Muscle of back (tissue), 13 donors: ENCODE results near the gene SOX2. TPM values are rescaled to one million over a fixed set of nuclear protein-coding genes. Genes with fewer than 3 reads are reported as not detected.

Experiments
- DNase-seq, 3 donors: peaks; one replicate each; pipeline versions ENCODE4 v3.0.0 to v3.0.0-alpha.2; 2013
- long read RNA-seq, 9 donors: transcript quantifications; one replicate each; lab custom pipeline, GENCODE V29; 2026
- polyA plus RNA-seq, 10 donors: library from polyadenylated mRNA; unstranded; fragments of 120-200 nt; gene quantifications; one replicate each; pipeline ENCODE4 v1.2.1, GENCODE V29; 2013; ENCODE audit not compliant: insufficient read length in 10 of 10

Gene SOX2
- polyA plus RNA-seq: 1 to 10 TPM in 1 of 10 donors, under 1 TPM in 9; 0.19 to 2.3 (median 0.48) TPM
- long read RNA-seq, donor 1: 0 reads
- long read RNA-seq, donor 2, partial matches to known transcripts: 0 of 2 reads
- long read RNA-seq, donor 2, other reads (novel, unspliced or antisense): 0 of 2 reads
- long read RNA-seq, donor 3, partial matches to known transcripts: 0 of 2 reads
- long read RNA-seq, donor 3, other reads (novel, unspliced or antisense): 0 of 2 reads
- long read RNA-seq, donor 4, partial matches to known transcripts: 0 of 1 reads
- long read RNA-seq, donor 4, other reads (novel, unspliced or antisense): 0 of 1 reads
- long read RNA-seq, donor 5, partial matches to known transcripts: 0 of 2 reads
- long read RNA-seq, donor 5, other reads (novel, unspliced or antisense): 0 of 2 reads
- long read RNA-seq, donor 6: 0 reads
- long read RNA-seq, donor 7, partial matches to known transcripts: 0 of 1 reads
- long read RNA-seq, donor 7, other reads (novel, unspliced or antisense): 0 of 1 reads
- long read RNA-seq, donor 8: 0 reads
- long read RNA-seq, donor 9, partial matches to known transcripts: 0 of 3 reads
- long read RNA-seq, donor 9, other reads (novel, unspliced or antisense): 0 of 3 reads

- DNase-seq: peak in 1 of 3 donors; percentile 70
Observed at GRCh38 chr3:181711325-181712135, at the start of gene SOX2. TSS of gene SOX2 (plus strand) at chr3:181711925. CDS start at chr3:181712361, 436 bp downstream.

GRCh38 chr3:181683563-181683962, 28.2 kb upstream of the SOX2 start:
- DNase-seq: no peak

GRCh38 chr3:181687190-181687589, 24.5 kb upstream of the SOX2 start:
- DNase-seq: no peak

- DNase-seq: no peak
Observed at GRCh38 chr3:181687731-181688130, 24.0 kb upstream of the SOX2 start.

- no peak for DNase-seq
Observed at GRCh38 chr3:181689546-181689945, 22.2 kb upstream of the SOX2 start.

- DNase-seq: no peak
Observed at GRCh38 chr3:181690769-181691168, 21.0 kb upstream of the SOX2 start.

GRCh38 chr3:181691901-181692300, 19.8 kb upstream of the SOX2 start:
- DNase-seq: no peak

- no peak for DNase-seq
Observed at GRCh38 chr3:181692311-181693145, 19.2 kb upstream of the SOX2 start.

GRCh38 chr3:181693280-181693679, 18.4 kb upstream of the SOX2 start:
- DNase-seq: no peak

- peak in 1 of 3 donors; percentile 81 for DNase-seq
Observed at GRCh38 chr3:181694805-181695660, 16.7 kb upstream of the SOX2 start.

GRCh38 chr3:181695661-181696491, 15.8 kb upstream of the SOX2 start:
- DNase-seq: peak in 1 of 3 donors; percentile 50

- peak in 1 of 3 donors; percentile 10 for DNase-seq
Observed at GRCh38 chr3:181696626-181697230, 15.0 kb upstream of the SOX2 start.

GRCh38 chr3:181698263-181698954, 13.3 kb upstream of the SOX2 start:
- DNase-seq: no peak

GRCh38 chr3:181699171-181699903, 12.4 kb upstream of the SOX2 start:
- peak in 1 of 3 donors; percentile 36 for DNase-seq

- peak; percentile 81 to 92 (median 89) for DNase-seq
Observed at GRCh38 chr3:181700168-181701087, 11.3 kb upstream of the SOX2 start.

GRCh38 chr3:181701096-181701495, 10.6 kb upstream of the SOX2 start:
- DNase-seq: no peak
